GM21447 (cell line): Measurements from ENCODE around the gene GPHA2.

Experiments used
- ATAC-seq: cut with Tn5 transposase; IDR thresholded peaks from one replicate; pipeline ENCODE4 v1.9.1; 2021; ENCODE audit not compliant: unreplicated experiment

Gene GPHA2

DNA sequence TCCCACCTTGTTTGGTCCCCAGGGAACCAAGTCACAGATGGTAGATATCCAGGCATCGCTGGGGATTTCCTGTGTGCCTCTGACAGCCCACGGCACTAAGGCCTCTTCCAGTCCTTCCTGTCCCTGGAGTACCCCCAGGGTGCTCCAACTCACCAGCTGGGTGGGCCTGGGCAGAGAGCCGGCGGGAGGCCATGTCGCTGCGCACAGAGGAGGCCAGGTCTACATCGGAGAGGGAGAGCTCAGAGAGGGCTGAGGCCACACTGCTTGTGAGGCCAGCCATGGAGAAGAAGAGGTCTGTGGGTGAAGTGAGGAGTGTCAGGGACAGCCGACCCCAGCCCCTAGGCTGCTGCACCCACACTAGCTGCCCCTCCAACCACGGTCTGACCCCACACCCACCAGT lies 24.0 kb downstream of the GPHA2 start:
- ATAC-seq: no peak

DNA sequence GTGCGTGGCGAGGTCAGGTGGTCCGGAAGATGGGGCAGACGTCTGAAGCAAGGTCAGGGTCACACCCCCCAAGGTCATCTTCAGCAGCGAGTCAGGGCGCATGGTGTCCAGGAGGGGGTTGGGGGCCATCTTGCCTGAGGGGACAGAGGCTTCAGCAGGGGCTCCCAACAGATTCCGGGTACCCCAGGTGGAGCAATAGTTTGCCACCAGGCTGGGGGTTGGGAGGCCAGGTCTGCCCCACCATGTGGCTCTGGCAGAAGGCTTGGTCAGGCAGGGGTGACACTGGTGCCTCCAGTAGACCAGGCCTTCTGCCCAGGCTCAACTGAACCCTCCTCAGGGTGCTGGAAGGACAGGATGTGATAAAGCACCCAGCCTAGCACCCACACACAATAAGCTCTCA lies 24.6 kb downstream of the GPHA2 start:
- no peak for ATAC-seq

DNA sequence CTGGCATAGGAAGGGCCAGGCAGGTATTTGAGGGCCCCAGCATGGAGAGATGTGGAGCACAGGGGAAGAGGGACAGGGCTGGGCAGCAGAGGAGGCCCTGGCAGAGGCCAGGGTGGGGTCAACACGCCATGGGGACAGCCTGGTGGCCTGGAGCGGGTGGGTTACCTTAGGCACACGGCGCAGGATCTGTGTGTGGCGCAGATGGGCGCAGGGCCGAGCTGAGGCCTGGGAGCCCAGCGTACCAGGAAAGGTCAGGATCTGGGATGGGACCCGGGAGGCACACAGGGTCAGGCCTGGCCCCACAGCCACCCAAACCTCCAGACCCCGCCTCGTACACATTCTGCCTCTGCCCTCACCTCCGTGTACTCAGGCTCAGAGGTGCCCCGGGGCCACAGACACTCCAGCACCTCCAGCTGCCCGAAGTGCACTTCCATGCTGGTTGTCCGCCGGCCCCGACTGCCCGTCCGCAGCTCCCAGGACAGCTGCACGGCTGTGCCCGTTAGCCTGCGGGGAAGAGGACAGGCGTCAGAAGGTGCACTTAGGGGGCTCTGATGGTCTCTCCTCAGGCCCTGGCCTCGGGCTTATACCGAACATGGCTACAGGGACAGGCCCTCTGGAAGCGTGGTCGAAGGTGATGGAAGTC lies 25.1 kb downstream of the GPHA2 start:
- no peak for ATAC-seq

- ATAC-seq: no peak
Observed at GRCh38 chr11:64909653-64910343, 25.9 kb downstream of the GPHA2 start.

DNA sequence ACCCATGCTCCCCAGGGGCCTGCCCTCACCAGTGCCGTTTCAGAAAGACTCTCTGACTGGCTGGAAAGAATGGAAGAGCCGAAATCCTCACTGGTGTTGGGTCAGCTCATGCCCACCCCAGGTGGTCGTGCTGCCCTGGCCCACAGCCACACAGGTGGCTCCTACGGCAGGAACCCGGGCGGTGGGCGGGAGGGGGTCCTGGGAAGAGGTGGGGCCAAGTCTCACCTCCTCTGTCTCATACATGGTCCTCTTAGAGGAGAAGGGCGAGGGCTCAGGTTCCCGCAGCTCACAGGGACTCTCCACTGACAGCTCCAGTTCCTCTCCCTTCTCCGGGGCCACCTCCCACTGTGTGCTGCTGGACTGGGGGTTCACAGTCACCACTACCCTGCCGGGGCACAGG lies 26.9 kb downstream of the GPHA2 start:
- no peak for ATAC-seq

- no peak for ATAC-seq
Observed at GRCh38 chr11:64906314-64906635, 29.4 kb downstream of the GPHA2 start.

GRCh38 chr11:64905516-64906313 lies 30.0 kb downstream of the GPHA2 start:
- no peak for ATAC-seq

- ATAC-seq: no peak
Observed at GRCh38 chr11:64903291-64903833, 32.3 kb downstream of the GPHA2 start.

- no peak for ATAC-seq
Observed at GRCh38 chr11:64902102-64902900, 33.4 kb downstream of the GPHA2 start.

DNA sequence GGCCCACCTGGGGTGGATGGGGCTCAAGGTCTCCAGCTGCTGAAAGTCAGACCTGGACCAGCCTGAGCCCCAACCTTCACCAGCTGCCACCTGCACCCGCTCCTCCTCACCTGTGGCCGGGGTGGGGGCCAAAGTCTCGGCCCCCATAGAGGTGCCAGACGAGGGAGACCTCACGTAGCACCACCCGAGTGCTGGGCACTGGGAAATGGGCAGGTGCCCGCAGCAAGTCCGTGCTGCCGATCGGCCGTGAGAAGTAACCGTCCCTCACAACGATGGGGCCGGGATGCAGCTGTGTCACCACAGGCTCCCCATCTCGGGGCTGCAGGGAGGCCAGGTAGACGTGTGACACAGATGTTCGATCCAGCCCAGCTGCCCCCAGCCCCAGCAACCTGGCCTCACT lies 34.9 kb downstream of the GPHA2 start:
- no peak for ATAC-seq

DNA sequence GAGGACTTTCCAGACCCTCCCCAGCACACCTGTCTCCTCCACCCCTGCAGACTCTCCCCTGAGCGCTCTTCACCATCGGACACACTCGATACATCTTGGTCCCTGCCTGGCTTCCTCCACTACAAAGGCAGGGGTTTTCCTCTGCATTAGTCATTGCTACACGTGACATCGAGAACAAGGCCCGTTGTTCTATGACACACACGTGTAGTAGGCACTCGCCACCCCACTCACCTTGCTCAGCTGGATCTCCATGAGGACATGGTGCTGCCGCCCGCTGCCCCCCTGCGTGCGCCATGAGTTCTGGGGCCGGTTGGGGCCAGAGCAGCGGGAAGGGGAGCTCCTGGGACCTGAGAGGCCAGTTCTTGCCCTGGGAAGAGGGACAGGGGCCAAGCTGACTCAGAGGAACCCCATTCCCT lies 35.4 kb downstream of the GPHA2 start:
- no peak for ATAC-seq

DNA sequence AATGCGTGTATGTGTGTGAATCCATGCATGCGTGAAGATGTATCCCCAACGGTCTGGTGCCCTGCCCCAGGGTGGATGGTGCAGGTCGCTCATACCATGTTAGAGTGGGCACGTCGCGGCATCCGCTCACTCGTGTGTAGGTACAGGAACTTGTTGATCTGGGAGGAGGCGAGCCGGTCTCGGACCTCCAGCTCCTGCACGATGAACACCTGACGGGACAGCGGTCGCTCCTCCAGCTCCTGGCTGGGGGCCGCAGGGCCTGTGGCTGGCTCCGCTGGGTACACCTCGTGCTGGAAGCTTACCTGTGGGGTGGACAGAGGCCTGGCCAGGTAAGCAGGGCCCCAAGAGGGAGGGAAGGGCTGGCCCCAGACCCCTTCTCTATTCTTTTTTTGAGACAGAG lies 37.2 kb downstream of the GPHA2 start:
- no peak for ATAC-seq

DNA sequence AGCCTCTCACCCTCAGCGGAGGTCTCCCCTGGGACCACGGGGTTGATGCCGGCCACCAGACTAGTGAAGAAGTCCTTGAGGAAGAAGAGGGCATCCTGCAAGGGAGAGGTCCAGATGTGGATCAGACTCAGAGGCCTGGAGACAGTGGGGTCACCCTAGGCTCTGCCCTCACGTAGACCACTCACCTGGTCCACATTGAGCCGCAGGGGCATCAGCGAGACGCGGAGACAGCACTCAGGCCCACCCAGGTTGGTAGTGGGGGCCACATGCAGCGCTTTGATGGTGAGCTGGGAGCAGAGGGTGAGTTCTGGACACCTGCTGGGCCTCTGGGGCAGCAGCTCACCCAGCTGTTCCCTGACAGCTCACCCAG lies 37.6 kb downstream of the GPHA2 start:
- ATAC-seq: no peak

DNA sequence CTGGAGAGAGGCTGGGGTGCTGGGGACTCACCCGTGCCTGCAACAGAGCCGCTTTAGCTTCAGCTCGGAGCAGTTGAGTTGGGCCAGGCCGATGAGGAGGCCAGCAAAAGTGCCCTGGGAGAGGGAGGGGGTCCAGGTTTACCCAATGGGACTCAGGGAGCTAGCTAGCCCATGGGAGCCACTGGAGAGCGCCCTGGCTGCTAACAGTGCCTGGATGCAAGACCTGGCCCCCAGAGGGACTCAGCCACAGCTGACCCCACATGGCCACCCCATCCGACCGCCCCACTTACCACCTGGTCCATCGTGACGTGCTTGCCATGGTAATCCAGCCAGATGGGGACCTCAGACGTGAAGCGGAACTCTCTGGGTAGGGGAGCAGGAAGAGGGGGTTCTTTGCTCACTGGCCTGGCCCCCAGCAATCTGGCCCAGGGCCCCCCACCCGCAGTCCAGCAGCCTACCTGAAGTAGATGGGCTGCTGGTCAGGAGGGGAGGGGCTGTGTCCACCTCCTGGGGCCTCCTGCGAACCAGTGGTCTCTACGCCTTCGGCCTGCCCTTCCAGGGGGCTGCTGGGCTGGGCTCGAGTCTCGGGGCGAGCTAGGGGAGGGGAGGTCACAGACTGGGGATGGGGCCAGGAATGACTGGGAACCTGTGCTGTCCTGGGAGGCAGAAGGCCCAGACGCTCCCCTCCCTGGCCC lies 38.2 kb downstream of the GPHA2 start:
- no peak for ATAC-seq

DNA sequence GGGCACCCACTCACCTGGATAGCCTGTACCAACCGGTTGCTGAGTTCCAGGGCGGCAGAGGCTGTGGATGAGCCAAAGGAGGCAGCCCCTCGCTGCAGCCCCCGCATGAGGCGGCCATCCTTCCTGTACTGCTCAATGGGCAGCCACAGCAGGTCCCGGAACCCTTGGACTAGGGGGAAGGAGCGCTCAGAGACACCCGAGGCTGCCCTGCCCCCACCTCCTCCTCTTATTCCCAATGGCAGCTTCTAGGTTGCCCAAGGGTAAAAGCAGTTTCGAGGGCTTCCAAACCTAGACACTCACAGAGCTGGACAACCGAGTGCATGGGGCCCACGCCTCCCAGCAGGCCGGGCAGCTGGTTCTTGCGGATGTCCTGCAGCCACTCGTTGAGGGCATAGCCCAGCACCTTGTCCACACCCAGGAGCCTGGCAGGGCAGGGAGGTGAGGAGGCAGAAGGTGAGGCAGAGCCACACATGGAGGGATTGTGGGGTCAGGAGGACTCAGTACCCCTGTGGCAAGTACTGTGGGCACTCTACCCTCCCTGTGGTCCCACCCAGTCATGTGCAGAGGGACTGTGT lies 39.2 kb downstream of the GPHA2 start:
- no peak for ATAC-seq

- ATAC-seq: no peak
Observed at GRCh38 chr11:64894812-64895452, 40.8 kb downstream of the GPHA2 start.

- peak; percentile 80 for ATAC-seq
Observed at GRCh38 chr11:64894070-64894811, 41.5 kb downstream of the GPHA2 start.

GRCh38 chr11:64893194-64894069 lies 42.3 kb downstream of the GPHA2 start:
- no peak for ATAC-seq
